ENCODE measurements around the gene TBP.

The TBP gene

DNA sequence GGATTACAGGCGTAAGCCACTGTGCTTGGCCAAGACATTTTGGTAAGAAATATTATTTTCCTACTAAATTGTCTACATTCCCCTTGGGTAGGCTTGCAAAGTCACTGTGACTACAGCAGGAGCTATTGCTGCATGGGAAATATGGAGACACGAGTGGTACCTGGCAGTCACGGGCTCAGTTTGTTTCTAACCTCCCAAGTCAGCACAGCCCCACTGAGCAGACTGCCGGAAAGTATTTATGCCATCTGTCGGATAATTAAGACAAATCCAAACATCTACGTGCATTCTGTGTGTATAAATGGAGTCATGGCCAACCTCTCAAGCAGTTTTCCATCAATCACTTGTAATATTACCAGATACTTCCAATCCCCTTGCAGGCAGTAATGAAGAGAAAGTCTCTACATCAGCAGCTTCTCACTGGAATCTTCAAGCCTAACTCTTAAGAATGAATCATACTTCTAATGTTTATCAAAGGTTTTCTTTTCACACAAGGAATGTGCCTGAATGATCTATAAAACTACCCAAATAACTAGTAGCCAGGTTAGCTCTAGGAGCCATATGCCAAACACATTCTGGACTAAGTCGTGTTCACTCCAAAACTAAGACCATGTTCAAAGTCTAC, 21.2 kb upstream of the TBP start:
- TF ChIP-seq, protein P1, sequence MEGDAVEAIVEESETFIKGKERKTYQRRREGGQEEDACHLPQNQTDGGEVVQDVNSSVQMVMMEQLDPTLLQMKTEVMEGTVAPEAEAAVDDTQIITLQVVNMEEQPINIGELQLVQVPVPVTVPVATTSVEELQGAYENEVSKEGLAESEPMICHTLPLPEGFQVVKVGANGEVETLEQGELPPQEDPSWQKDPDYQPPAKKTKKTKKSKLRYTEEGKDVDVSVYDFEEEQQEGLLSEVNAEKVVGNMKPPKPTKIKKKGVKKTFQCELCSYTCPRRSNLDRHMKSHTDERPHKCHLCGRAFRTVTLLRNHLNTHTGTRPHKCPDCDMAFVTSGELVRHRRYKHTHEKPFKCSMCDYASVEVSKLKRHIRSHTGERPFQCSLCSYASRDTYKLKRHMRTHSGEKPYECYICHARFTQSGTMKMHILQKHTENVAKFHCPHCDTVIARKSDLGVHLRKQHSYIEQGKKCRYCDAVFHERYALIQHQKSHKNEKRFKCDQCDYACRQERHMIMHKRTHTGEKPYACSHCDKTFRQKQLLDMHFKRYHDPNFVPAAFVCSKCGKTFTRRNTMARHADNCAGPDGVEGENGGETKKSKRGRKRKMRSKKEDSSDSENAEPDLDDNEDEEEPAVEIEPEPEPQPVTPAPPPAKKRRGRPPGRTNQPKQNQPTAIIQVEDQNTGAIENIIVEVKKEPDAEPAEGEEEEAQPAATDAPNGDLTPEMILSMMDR (IDR thresholded peaks at IDR 0.05; ENCODE audit: low read depth, low read length) = no peak
- Histone ChIP-seq H3K9me3 (ENCODE audit: severe bottlenecking) (no peaks in the 10 kb centered on the region), H3K27me3 (ENCODE audit: insufficient read depth, low read depth, severe bottlenecking) (no peaks in the 10 kb centered on the region), H3K4me3 (ENCODE audit: low read depth, low read length) (no peak overlapping the region), H3K36me3 (peaks cover 48% of the 10 kb centered on the region), H3K27ac (peak overlapping the region; percentile 33; the same call in 1 of the 2 replicates)
- DNase-seq = peak; percentile 16

DNA sequence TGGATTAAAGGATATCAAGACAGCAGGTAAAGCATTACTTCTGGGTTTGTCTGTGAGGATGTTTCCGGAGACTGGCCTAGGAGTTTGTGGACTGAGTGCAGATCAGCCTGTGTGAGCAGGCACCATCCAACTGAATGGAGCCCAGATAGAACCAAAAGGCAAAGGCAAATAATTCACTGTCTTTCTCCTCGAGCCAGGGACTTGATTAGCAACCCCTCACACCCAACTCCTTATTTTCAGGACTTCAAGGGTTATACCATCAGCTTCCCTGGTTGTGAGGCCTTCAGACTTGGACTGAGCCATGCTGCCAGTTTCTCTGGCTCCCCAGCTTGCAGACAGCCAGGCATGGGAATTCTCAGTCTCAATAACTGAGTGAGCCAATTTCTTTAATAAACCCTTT, 20.4 kb upstream of the TBP start:
- TF ChIP-seq, protein P1 (IDR thresholded peaks at IDR 0.05; ENCODE audit: low read depth, low read length) = no peak
- no peak overlapping the region for H3K27ac ChIP-seq
- DNase-seq = no peak
- no peaks in the 10 kb centered on the region for H3K27me3 ChIP-seq (ENCODE audit: insufficient read depth, low read depth, severe bottlenecking)
- peaks cover 54% of the 10 kb centered on the region for H3K36me3 ChIP-seq
- no peak overlapping the region for H3K4me3 ChIP-seq (ENCODE audit: low read depth, low read length)
- H3K9me3 ChIP-seq (ENCODE audit: severe bottlenecking) = no peaks in the 10 kb centered on the region

DNA sequence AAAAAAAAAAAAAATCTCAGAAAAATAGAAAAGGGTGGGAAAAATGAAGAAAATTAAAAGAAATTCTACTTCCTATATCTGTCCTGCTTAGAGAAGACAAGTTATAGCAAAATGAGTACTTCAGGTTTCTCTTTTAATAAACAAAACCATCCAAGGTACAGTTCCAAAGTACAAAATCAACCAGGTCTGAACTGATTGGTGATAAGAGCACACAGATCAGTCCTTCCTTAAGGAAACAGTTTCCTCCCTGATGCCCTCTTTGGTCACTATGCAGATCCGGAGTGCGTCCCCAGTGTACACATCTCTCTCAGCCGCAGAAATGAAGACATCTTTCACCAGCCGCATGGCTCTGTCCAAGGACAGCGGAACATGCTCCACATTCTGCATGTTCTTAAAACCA, 19.2 kb upstream of the TBP start:
- H3K27me3 ChIP-seq (ENCODE audit: insufficient read depth, low read depth, severe bottlenecking) = no peaks in the 10 kb centered on the region
- H3K36me3 ChIP-seq = peaks cover 65% of the 10 kb centered on the region
- TF ChIP-seq, protein P1 (IDR thresholded peaks at IDR 0.05; ENCODE audit: low read depth, low read length) = no peak
- no peak overlapping the region for H3K27ac ChIP-seq
- H3K4me3 ChIP-seq (ENCODE audit: low read depth, low read length) = no peak overlapping the region
- no peaks in the 10 kb centered on the region for H3K9me3 ChIP-seq (ENCODE audit: severe bottlenecking)
- no peak for DNase-seq

DNA sequence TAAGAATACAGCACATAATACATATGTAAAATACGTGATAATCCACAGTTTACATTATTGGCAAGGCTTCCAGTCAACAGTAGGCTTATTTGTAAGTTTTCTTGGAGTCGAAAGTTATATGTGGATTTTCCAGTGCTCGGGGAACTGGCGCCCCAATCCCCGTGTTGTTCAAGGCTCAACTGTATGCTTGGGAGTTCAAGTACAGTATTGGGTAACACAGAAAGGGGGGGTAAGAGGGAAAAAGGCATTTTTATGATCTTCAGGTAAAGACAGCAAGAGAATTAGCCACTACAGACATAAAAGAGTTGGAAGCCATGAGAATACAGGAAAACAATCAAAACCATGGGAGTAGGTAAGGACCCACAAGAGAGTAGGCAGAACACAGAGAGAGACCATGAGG, 17.5 kb upstream of the TBP start:
- H3K9me3 ChIP-seq (ENCODE audit: severe bottlenecking) = no peaks in the 10 kb centered on the region
- TF ChIP-seq, protein P1 (IDR thresholded peaks at IDR 0.05; ENCODE audit: low read depth, low read length) = no peak
- H3K36me3 ChIP-seq = peaks cover 77% of the 10 kb centered on the region
- H3K27ac ChIP-seq = no peak overlapping the region
- DNase-seq = no peak
- H3K27me3 ChIP-seq (ENCODE audit: insufficient read depth, low read depth, severe bottlenecking) = no peaks in the 10 kb centered on the region
- H3K4me3 ChIP-seq (ENCODE audit: low read depth, low read length) = no peak overlapping the region

DNA sequence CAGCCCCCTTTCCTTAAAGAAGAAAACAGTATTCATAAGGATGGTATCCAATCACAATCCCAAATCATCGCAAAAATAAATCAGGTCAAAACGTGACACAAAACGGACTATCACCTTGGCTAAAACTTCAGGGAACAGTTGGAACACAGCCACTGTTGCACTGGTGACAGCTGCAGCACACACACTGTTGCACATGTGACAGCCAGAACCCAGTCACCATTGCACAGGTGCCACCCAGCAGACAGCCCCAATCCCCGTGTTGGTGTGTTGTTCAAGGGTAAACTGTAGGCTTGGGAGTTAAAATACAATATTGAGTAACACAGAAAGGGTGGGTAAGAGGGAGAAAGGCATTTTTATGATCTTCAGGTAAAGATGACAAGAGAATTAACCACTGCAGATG, 16.8 kb upstream of the TBP start:
- Histone ChIP-seq H3K4me3 (ENCODE audit: low read depth, low read length) (no peak overlapping the region), H3K9me3 (ENCODE audit: severe bottlenecking) (no peaks in the 10 kb centered on the region), H3K27me3 (ENCODE audit: insufficient read depth, low read depth, severe bottlenecking) (no peaks in the 10 kb centered on the region), H3K36me3 (peaks cover 82% of the 10 kb centered on the region), H3K27ac (no peak overlapping the region)
- DNase-seq = no peak
- TF ChIP-seq, protein P1 (IDR thresholded peaks at IDR 0.05; ENCODE audit: low read depth, low read length) = no peak

All from WERI-Rb-1 (cell line).